HepG2 (cell line): ENCODE data around the gene MOGAT3. TPM values are rescaled to one million over a fixed set of nuclear protein-coding genes. Genes with fewer than 3 reads are reported as not detected.

ENCODE experiments used
- AKAP8 ChIP-seq: sonication (generic); formaldehyde crosslinking; IDR thresholded peaks from 2 replicates; pipeline ENCODE4 v1.5.1; 2020; ENCODE audit warnings: mild to moderate bottlenecking, missing genetic modification reagents
- GTF3A ChIP-seq: sonication (generic); formaldehyde crosslinking; conservative IDR thresholded peaks from 2 replicates; pipeline ENCODE4 v1.4.0; 2020; ENCODE audit warnings: mild to moderate bottlenecking, missing genetic modification reagents
- HOXA7 ChIP-seq: sonication (generic); formaldehyde crosslinking; IDR thresholded peaks from 2 replicates; pipeline ENCODE4 v1.8.1; 2022; ENCODE audit warnings: mild to moderate bottlenecking, missing genetic modification reagents, moderate library complexity
- KLF11 ChIP-seq: IDR thresholded peaks from 2 replicates; pipeline ENCODE4 v1.6.1; 2016; ENCODE audit warnings: missing compliant biosample characterization
- TRIM24 ChIP-seq: sonication (generic); formaldehyde crosslinking; IDR thresholded peaks from 2 replicates; pipeline ENCODE4 v1.8.0; 2022; ENCODE audit warnings: mild to moderate bottlenecking, missing genetic modification reagents
- ZFAT ChIP-seq: sonication (generic); formaldehyde crosslinking; conservative IDR thresholded peaks from 2 replicates; pipeline ENCODE4 v1.8.1; 2023; ENCODE audit warnings: missing genetic modification reagents, inconsistent platforms
- ZFP37 ChIP-seq: sonication (generic); formaldehyde crosslinking; IDR thresholded peaks from 2 replicates; pipeline ENCODE4 v1.4.0; 2020; ENCODE audit warnings: missing genetic modification reagents, borderline replicate concordance
- ZNF160 ChIP-seq: sonication (generic); formaldehyde crosslinking; IDR thresholded peaks from 2 replicates; pipeline ENCODE4 v1.8.0; 2022; ENCODE audit warnings: mild to moderate bottlenecking, inconsistent platforms, missing genetic modification reagents
- ZNF234 ChIP-seq: sonication (generic); formaldehyde crosslinking; conservative IDR thresholded peaks from 2 replicates; pipeline ENCODE4 v1.5.1; 2020; ENCODE audit warnings: mild to moderate bottlenecking, missing genetic modification reagents
- ZNF335 ChIP-seq: sonication (generic); formaldehyde crosslinking; IDR thresholded peaks from 2 replicates; pipeline ENCODE4 v1.4.0; 2020; ENCODE audit warnings: missing genetic modification reagents
- ZNF354B ChIP-seq: sonication (generic); formaldehyde crosslinking; IDR thresholded peaks from 2 replicates; pipeline ENCODE4 v1.8.0; 2022; ENCODE audit warnings: mild to moderate bottlenecking, missing genetic modification reagents
- ZNF547 ChIP-seq: sonication (generic); formaldehyde crosslinking; IDR thresholded peaks from 2 replicates; pipeline ENCODE4 v1.5.1; 2020; ENCODE audit warnings: mild to moderate bottlenecking, missing genetic modification reagents
- ZNF772 ChIP-seq: sonication (generic); formaldehyde crosslinking; IDR thresholded peaks from 2 replicates; pipeline ENCODE4 v1.5.0; 2020; ENCODE audit warnings: mild to moderate bottlenecking, missing genetic modification reagents
- polyA plus RNA-seq, 8 experiments: library from polyadenylated mRNA; depleted of rRNA in 3 of 8; stranded (reverse) in 7 of 8; unstranded in 1 of 8; fragments of >200 nt; fragmentation: Illumina TruSeq in 4 of 8; extraction: Trizol in 4 of 8; gene quantifications; 2 replicates each; pipeline versions ENCODE4 v1.2.1 to v1.2.3, GENCODE V29; 2011 to 2016; ENCODE audit warnings: low read depth in 4 of 8, missing spikeins in 1 of 8, mixed read lengths in 1 of 8; ENCODE audit not compliant: insufficient read depth in 1 of 8
- total RNA-seq, 5 experiments: library from RNA; depleted of rRNA; stranded (reverse); fragments of >200 nt; fragmentation: Illumina TruSeq; extraction: Trizol; gene quantifications; 2 replicates each; pipeline ENCODE4 v1.2.3, GENCODE V29; 2016; ENCODE audit warnings: low read depth in 1 of 5
- TF ChIP-seq, protein P1 (sequence below): sonication (generic); formaldehyde crosslinking; IDR thresholded peaks from 2 replicates; pipeline ENCODE4 v1.4.0; 2020; ENCODE audit warnings: missing genetic modification reagents
- TF ChIP-seq, protein P2 (sequence below): sonication (generic); formaldehyde crosslinking; IDR thresholded peaks from 2 replicates; pipeline ENCODE4 v1.4.0; 2020; ENCODE audit warnings: mild to moderate bottlenecking, missing genetic modification reagents
- TF ChIP-seq, protein P3 (sequence below): IDR thresholded peaks from 2 replicates; pipeline ENCODE4 v1.6.1; 2016; ENCODE audit warnings: low read depth

The MOGAT3 gene
- total and polyA plus RNA-seq, 2 of the 13 experiments (the other 11 are each of a cell fraction or from before 2014, with no cell fraction given): 22.5 to 30.5 TPM

- TF ChIP-seq, protein P1, sequence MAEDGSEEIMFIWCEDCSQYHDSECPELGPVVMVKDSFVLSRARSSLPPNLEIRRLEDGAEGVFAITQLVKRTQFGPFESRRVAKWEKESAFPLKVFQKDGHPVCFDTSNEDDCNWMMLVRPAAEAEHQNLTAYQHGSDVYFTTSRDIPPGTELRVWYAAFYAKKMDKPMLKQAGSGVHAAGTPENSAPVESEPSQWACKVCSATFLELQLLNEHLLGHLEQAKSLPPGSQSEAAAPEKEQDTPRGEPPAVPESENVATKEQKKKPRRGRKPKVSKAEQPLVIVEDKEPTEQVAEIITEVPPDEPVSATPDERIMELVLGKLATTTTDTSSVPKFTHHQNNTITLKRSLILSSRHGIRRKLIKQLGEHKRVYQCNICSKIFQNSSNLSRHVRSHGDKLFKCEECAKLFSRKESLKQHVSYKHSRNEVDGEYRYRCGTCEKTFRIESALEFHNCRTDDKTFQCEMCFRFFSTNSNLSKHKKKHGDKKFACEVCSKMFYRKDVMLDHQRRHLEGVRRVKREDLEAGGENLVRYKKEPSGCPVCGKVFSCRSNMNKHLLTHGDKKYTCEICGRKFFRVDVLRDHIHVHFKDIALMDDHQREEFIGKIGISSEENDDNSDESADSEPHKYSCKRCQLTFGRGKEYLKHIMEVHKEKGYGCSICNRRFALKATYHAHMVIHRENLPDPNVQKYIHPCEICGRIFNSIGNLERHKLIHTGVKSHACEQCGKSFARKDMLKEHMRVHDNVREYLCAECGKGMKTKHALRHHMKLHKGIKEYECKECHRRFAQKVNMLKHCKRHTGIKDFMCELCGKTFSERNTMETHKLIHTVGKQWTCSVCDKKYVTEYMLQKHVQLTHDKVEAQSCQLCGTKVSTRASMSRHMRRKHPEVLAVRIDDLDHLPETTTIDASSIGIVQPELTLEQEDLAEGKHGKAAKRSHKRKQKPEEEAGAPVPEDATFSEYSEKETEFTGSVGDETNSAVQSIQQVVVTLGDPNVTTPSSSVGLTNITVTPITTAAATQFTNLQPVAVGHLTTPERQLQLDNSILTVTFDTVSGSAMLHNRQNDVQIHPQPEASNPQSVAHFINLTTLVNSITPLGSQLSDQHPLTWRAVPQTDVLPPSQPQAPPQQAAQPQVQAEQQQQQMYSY (CRISPR knock-in tag): no peak
- peak; percentile 45; the same call in 1 of the 2 replicates for TF ChIP-seq ZNF335 (CRISPR knock-in tag)
- TF ChIP-seq ZFP37 (CRISPR knock-in tag): peak; percentile 85; the same call in 1 of the 2 replicates
- TF ChIP-seq TRIM24: no peak
- TF ChIP-seq ZNF772 (CRISPR knock-in tag): no peak; the same call in 1 of the 2 replicates
- TF ChIP-seq ZNF547 (CRISPR knock-in tag): no peak; the same call in 1 of the 2 replicates
- TF ChIP-seq, protein P2, sequence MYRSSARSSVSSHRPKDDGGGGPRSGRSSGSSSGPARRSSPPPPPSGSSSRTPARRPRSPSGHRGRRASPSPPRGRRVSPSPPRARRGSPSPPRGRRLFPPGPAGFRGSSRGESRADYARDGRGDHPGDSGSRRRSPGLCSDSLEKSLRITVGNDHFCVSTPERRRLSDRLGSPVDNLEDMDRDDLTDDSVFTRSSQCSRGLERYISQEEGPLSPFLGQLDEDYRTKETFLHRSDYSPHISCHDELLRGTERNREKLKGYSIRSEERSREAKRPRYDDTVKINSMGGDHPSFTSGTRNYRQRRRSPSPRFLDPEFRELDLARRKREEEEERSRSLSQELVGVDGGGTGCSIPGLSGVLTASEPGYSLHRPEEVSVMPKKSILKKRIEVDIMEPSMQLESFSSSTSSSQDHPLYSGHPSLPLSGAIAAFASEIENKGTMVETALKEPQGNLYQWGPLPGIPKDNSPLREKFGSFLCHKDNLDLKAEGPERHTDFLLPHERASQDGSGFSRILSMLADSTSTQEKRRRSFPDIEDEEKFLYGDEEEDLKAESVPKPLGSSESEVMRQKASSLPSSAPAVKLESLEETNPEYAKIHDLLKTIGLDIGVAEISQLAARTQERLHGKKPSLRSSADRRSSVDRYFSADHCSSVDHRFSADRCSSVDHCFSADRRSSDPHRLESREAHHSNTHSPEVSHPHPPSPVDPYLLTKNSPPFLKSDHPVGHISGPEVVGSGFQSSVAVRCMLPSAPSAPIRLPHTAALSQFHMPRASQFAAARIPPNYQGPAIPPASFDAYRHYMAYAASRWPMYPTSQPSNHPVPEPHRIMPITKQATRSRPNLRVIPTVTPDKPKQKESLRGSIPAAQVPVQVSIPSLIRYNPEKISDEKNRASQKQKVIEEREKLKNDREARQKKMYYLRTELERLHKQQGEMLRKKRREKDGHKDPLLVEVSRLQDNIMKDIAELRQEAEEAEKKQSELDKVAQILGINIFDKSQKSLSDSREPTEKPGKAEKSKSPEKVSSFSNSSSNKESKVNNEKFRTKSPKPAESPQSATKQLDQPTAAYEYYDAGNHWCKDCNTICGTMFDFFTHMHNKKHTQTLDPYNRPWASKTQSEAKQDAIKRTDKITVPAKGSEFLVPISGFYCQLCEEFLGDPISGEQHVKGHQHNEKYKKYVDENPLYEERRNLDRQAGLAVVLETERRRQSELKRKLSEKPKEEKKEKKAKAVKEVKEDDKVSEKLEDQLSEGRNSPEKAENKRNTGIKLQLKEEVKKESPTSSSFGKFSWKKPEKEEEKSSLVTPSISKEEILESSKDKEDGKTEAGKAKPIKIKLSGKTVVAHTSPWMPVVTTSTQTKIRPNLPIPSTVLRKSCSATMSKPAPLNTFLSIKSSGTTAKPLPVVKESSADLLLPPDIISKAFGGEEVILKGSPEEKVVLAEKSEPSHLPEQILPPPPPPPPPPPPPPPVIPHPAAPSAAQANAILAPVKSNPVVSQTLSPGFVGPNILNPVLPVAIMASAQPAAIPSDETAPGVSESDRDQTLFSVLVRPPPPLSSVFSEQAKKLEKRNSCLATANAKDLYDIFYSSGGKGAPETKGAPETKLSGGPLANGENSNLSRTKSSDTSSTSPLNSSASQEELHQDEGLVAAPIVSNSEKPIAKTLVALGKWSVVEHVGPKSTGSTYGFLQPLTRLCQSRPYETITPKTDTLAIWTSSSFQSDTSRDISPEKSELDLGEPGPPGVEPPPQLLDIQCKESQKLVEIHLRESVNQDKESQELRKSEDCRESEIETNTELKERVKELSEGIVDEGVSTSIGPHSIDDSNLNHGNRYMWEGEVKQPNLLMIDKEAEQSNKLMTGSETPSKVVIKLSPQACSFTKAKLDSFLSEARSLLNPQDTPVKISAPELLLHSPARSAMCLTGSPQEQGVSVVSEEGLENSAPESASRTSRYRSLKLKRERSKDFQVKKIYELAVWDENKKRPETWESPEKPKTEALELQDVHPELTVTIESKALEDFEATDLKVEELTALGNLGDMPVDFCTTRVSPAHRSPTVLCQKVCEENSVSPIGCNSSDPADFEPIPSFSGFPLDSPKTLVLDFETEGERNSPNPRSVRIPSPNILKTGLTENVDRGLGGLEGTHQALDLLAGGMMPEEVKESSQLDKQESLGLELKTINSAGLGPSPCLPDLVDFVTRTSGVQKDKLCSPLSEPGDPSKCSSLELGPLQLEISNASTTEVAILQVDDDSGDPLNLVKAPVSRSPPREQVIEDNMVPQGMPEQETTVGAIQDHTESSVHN (CRISPR knock-in tag): no peak
- TF ChIP-seq KLF11: peak; percentile 20
- no peak for TF ChIP-seq ZFAT
- TF ChIP-seq HOXA7 (CRISPR knock-in tag): no peak
- peak; percentile 70; the same call in 1 of the 2 replicates for TF ChIP-seq AKAP8
- TF ChIP-seq ZNF160 (CRISPR knock-in tag): no peak; the same call in 1 of the 2 replicates
- TF ChIP-seq, protein P3, sequence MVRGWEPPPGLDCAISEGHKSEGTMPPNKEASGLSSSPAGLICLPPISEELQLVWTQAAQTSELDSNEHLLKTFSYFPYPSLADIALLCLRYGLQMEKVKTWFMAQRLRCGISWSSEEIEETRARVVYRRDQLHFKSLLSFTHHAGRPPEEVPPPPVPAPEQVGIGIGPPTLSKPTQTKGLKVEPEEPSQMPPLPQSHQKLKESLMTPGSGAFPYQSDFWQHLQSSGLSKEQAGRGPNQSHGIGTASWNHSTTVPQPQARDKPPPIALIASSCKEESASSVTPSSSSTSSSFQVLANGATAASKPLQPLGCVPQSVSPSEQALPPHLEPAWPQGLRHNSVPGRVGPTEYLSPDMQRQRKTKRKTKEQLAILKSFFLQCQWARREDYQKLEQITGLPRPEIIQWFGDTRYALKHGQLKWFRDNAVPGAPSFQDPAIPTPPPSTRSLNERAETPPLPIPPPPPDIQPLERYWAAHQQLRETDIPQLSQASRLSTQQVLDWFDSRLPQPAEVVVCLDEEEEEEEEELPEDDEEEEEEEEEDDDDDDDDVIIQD: no peak
- TF ChIP-seq ZNF354B: no peak
- TF ChIP-seq ZNF234 (CRISPR knock-in tag): no peak
- TF ChIP-seq GTF3A: no peak
These were observed 16.8 kb upstream of the MOGAT3 start, which contains the start of the genes PLOD3 and ZNHIT1 (continued) for GRCh38 chr7:101217388-101218235.
